HCT116 (cell line): ENCODE measurements around the gene RAB3C. TPM values are rescaled to one million over a fixed set of nuclear protein-coding genes. Genes with fewer than 3 reads are reported as not detected.

Experiments used
- ATAC-seq: fragments of 200-7000 bp; cut with Tn5 transposase; 2 replicates; pipeline ENCODE4 v1.9.1; 2020; ENCODE audit warnings: mild to moderate bottlenecking, moderate library complexity
- BruUV-seq: library from RNA; stranded (reverse); fragments of 400-500 nt; replicated peaks from 2 replicates; lab custom pipeline; 2021; lab: Mats Ljungman, UMichigan
- CTCF ChIA-PET: fragments of 300-600 bp; sonication (Branson Sonifier 250); formaldehyde crosslinking; loops from one replicate; lab custom pipeline; 2021; ENCODE audit warnings: antibody characterized with exemption; lab: Charles Lee
- POLR2A ChIA-PET: fragments of 300-600, 350-600 bp; sonication (Branson Sonifier 250); formaldehyde crosslinking; loops from one replicate; lab custom pipeline; 2021; ENCODE audit warnings: antibody characterized with exemption; lab: Charles Lee
- RAD21 ChIA-PET, 2 experiments: fragments of 300-600 bp; sonication (Branson Sonifier 250); formaldehyde crosslinking; loops; one replicate each; lab custom pipeline; 2023; ENCODE audit warnings: low total read pairs in 2 of 2; ENCODE audit not compliant: uncharacterized antibody in 2 of 2, unreplicated experiment in 2 of 2, low non-redundant PET in 1 of 2; lab: Charles Lee
- DNase-seq: peaks from one replicate; pipeline ENCODE4 v3.0.0-alpha.2; 2010; ENCODE audit warnings: low read depth, low spot score
- H2AFZ ChIP-seq: fragments of 200-600 bp; shearing (Covaris generic), sonication (generic); 2 replicates; pipeline ENCODE4 v1.6.1; 2017; ENCODE audit warnings: low read depth, mixed run types, mixed read lengths, antibody characterized with exemption, low read length; ENCODE audit not compliant: poor library complexity, severe bottlenecking
- H3K27ac ChIP-seq: 2 replicates; pipeline ENCODE4 v1.5.1; 2012; ENCODE audit warnings: low read depth, low read length
- H3K27me3 ChIP-seq: fragments of 200-600 bp; sonication (generic); 2 replicates; pipeline ENCODE4 v1.6.1; 2016; ENCODE audit warnings: mixed run types, low read length, mixed read lengths; ENCODE audit not compliant: insufficient read depth
- H3K36me3 ChIP-seq, 2 experiments: fragments of 200-500 bp in 1 of 2; fragments of 200-600 bp in 1 of 2; sonication (Bioruptor generic) in 1 of 2; sonication (generic) in 1 of 2; 2 replicates each; pipeline versions ENCODE4 v1.5.1 to v1.6.1; 2014 to 2016; ENCODE audit warnings: low read length in 2 of 2, inconsistent platforms in 1 of 2, mixed read lengths in 1 of 2, mixed run types in 1 of 2; ENCODE audit not compliant: insufficient read depth in 2 of 2, control insufficient read depth in 1 of 2
- H3K4me1 ChIP-seq, 2 experiments: fragments of 200-600 bp in 1 of 2; sonication (generic) in 1 of 2; 2 replicates each; pipeline versions ENCODE4 v1.5.1 to v1.6.1; 2012 to 2017; ENCODE audit warnings: low read length in 2 of 2, inconsistent platforms in 1 of 2, mild to moderate bottlenecking in 1 of 2, mixed read lengths in 1 of 2, mixed run types in 1 of 2, moderate library complexity in 1 of 2; ENCODE audit not compliant: insufficient read depth in 2 of 2, control insufficient read depth in 1 of 2
- H3K4me2 ChIP-seq: fragments of 200-600 bp; sonication (generic); 2 replicates; pipeline ENCODE4 v1.6.1; 2017; ENCODE audit warnings: mixed run types, low read length, mixed read lengths
- H3K4me3 ChIP-seq, 2 experiments: fragments of 200-600 bp in 1 of 2; sonication (generic) in 1 of 2; replicated peaks in 1 of 2; 2 replicates each; pipeline ENCODE4 v1.5.1; 2011 to 2016; ENCODE audit warnings: low read length in 2 of 2, control low read depth in 1 of 2, low read depth in 1 of 2, mild to moderate bottlenecking in 1 of 2, mixed read lengths in 1 of 2, mixed run types in 1 of 2
- H3K79me2 ChIP-seq: fragments of 200-600 bp; sonication (generic); 2 replicates; pipeline ENCODE4 v1.6.1; 2017; ENCODE audit warnings: mild to moderate bottlenecking, mixed run types, low read length, moderate library complexity, mixed read lengths; ENCODE audit not compliant: insufficient read depth
- H3K9ac ChIP-seq: fragments of 200-600 bp; sonication (generic); 2 replicates; pipeline ENCODE4 v1.6.1; 2016; ENCODE audit warnings: low read length, mixed read lengths
- H3K9me2 ChIP-seq: fragments of 200-600 bp; sonication (generic), shearing (Covaris generic); 2 replicates; pipeline ENCODE4 v1.6.1; 2017; ENCODE audit warnings: mixed run types, mild to moderate bottlenecking, moderate library complexity; ENCODE audit not compliant: insufficient read depth
- H3K9me3 ChIP-seq, 2 experiments: fragments of 200-500 bp in 1 of 2; fragments of 200-600 bp in 1 of 2; sonication (Bioruptor generic) in 1 of 2; sonication (generic) in 1 of 2; 2 replicates each; pipeline ENCODE4 v1.6.1; 2014 to 2017; ENCODE audit warnings: low read length in 2 of 2, mixed read lengths in 2 of 2, inconsistent platforms in 1 of 2, low read depth in 1 of 2, mild to moderate bottlenecking in 1 of 2, mixed run types in 1 of 2, moderate library complexity in 1 of 2; ENCODE audit not compliant: control insufficient read depth in 1 of 2, insufficient read depth in 1 of 2
- H4K20me1 ChIP-seq: fragments of 200-600 bp; sonication (generic), shearing (Covaris generic); 2 replicates; pipeline ENCODE4 v1.6.1; 2017; ENCODE audit warnings: mixed run types, mild to moderate bottlenecking, moderate library complexity; ENCODE audit not compliant: insufficient read depth
- CBX3 ChIP-seq: IDR thresholded peaks from 2 replicates; pipeline ENCODE4 v1.6.1; 2012; ENCODE audit warnings: low read depth
- ELF1 ChIP-seq: IDR thresholded peaks from 2 replicates; pipeline ENCODE4 v1.6.1; 2012; ENCODE audit warnings: low read depth, borderline replicate concordance
- EZH2 ChIP-seq: fragments of 200-600 bp; sonication (generic); IDR thresholded peaks from 2 replicates; pipeline ENCODE4 v1.6.1; 2017; ENCODE audit warnings: antibody characterized with exemption, mixed run types
- EZH2phosphoT487 ChIP-seq: fragments of 200-600 bp; IDR thresholded peaks from 2 replicates; pipeline ENCODE4 v1.6.1; 2018; ENCODE audit warnings: antibody characterized with exemption, borderline replicate concordance
- FOSL1 ChIP-seq: IDR thresholded peaks from 2 replicates; pipeline ENCODE4 v1.6.1; 2012; ENCODE audit warnings: low read depth
- POLR2A ChIP-seq: IDR thresholded peaks from 2 replicates; pipeline ENCODE4 v1.7.0; 2011; ENCODE audit warnings: borderline replicate concordance; ENCODE audit not compliant: insufficient read depth, insufficient read length; ENCODE audit errors: extremely low read depth
- RAD21 ChIP-seq: IDR thresholded peaks from 2 replicates; pipeline ENCODE4 v1.6.1; 2012; ENCODE audit warnings: low read depth, mild to moderate bottlenecking
- SIN3A ChIP-seq: IDR thresholded peaks from 2 replicates; pipeline ENCODE4 v1.6.1; 2012; ENCODE audit warnings: low read depth
- SP1 ChIP-seq: IDR thresholded peaks from 2 replicates; pipeline ENCODE4 v1.6.1; 2012; ENCODE audit warnings: low read depth
- SRF ChIP-seq: IDR thresholded peaks from 2 replicates; pipeline ENCODE4 v1.6.1; 2012; ENCODE audit warnings: low read depth
- TCF7L2 ChIP-seq: IDR thresholded peaks from 2 replicates; pipeline ENCODE4 v1.7.0; 2011; ENCODE audit warnings: borderline replicate concordance, inconsistent platforms; ENCODE audit not compliant: insufficient read depth, insufficient read length; ENCODE audit errors: extremely low read depth
- YY1 ChIP-seq: IDR thresholded peaks from 2 replicates; pipeline ENCODE4 v1.6.1; 2011; ENCODE audit warnings: low read length, low read depth, moderate library complexity, mild to moderate bottlenecking; ENCODE audit not compliant: insufficient replicate concordance; ENCODE audit errors: extremely low read depth
- ZFX ChIP-seq: fragments of 450-650 bp; IDR thresholded peaks from 2 replicates; pipeline ENCODE4 v1.6.1; 2017
- ZNF274 ChIP-seq: fragments of 200-500 bp; sonication (Bioruptor generic); IDR thresholded peaks from 2 replicates; pipeline ENCODE4 v1.6.1; 2014; ENCODE audit warnings: mild to moderate bottlenecking, low read depth, low read length, inconsistent platforms
- intact Hi-C: fragments of 100-400 bp; cut with micrococcal nuclease; formaldehyde crosslinking; loops from 2 replicates; pipeline ENCODE4 v1.10.0; 2022
- total RNA-seq: library from RNA; stranded (reverse); gene quantifications from one replicate; pipeline ENCODE4 v1.2.1, GENCODE V29; 2021; ENCODE audit not compliant: unreplicated experiment
- TF ChIP-seq, protein P1 (sequence below): IDR thresholded peaks from 2 replicates; pipeline ENCODE4 v1.6.1; 2011; ENCODE audit warnings: mild to moderate bottlenecking, low read length, moderate library complexity; ENCODE audit not compliant: insufficient replicate concordance; ENCODE audit errors: extremely low read depth
- TF ChIP-seq, protein P2 (sequence below): IDR thresholded peaks from 2 replicates; pipeline ENCODE4 v1.6.1; 2012
- TF ChIP-seq, protein P3 (sequence below), 3 experiments: fragments of 200-600 bp in 1 of 3; sonication (generic) in 1 of 3; IDR thresholded peaks in 2 of 3; conservative IDR thresholded peaks in 1 of 3; 2 replicates each; pipeline ENCODE4 v1.5.1; 2012 to 2017; ENCODE audit warnings: low read depth in 2 of 3, low read length in 2 of 3, antibody characterized with exemption in 1 of 3, borderline replicate concordance in 1 of 3, control low read depth in 1 of 3, mild to moderate bottlenecking in 1 of 3, mixed read lengths in 1 of 3, mixed run types in 1 of 3, moderate library complexity in 1 of 3; ENCODE audit not compliant: insufficient read depth in 1 of 3

Gene RAB3C
- total RNA-seq, 1 experiment from 2014 or later: not detected

DNA sequence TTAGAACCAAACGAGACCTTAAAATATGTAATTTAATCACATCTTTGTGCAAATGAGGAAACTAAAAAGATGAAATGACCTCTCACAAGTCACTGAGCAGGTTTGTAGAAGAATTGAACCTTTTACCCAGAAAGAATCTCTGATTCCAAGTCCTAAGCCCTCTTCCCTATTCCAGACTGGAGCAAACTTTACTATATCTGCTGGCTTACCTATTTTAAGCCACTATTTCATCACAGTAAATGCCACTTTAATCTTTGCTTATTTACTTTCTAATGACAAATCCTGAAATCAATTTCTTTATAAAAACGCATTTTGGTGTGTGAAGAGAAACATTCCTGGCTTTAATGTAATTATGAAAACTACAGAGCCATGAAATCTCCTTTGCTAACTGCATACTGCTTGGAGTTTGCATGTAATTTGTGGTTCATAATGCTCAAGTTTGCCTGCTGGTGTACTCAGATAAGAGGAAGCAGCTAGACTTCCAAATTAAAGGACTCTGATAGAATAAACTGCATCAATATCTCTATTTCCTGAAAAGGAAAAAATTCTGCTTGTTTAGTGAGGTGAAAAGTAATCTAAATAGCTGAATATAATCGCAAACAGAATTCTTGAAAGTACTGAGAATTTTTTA is 121.2 kb downstream of the RAB3C start:
- ChIA-PET RAD21 (no interaction called here), POLR2A (no interaction called here), CTCF (no interaction called here)
- Histone ChIP-seq H3K27me3 (0 out of 2 replicates have a peak, but pooled peaks cover 12% of the 10 kb centered on the region), H4K20me1 (no peaks in the 10 kb centered on the region), H2AFZ (no peak overlapping the region), H3K79me2 (no peaks in the 10 kb centered on the region), H3K27ac (no peak overlapping the region), H3K36me3 (no peaks in the 10 kb centered on the region), H3K9me2 (no peaks in the 10 kb centered on the region), H3K4me2 (no peak overlapping the region), H3K4me1 (no peaks in the 10 kb centered on the region), H3K9me3 (no peaks in the 10 kb centered on the region), H3K4me3 (no peak overlapping the region), H3K9ac (no peak overlapping the region)
- DNase-seq (no peak), ATAC-seq (no peak)
- intact Hi-C loops: no loop called here
- BruUV-seq: no TSS peak
- TF ChIP-seq, protein P1, sequence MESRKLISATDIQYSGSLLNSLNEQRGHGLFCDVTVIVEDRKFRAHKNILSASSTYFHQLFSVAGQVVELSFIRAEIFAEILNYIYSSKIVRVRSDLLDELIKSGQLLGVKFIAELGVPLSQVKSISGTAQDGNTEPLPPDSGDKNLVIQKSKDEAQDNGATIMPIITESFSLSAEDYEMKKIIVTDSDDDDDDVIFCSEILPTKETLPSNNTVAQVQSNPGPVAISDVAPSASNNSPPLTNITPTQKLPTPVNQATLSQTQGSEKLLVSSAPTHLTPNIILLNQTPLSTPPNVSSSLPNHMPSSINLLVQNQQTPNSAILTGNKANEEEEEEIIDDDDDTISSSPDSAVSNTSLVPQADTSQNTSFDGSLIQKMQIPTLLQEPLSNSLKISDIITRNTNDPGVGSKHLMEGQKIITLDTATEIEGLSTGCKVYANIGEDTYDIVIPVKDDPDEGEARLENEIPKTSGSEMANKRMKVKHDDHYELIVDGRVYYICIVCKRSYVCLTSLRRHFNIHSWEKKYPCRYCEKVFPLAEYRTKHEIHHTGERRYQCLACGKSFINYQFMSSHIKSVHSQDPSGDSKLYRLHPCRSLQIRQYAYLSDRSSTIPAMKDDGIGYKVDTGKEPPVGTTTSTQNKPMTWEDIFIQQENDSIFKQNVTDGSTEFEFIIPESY: no peak
- TF ChIP-seq FOSL1: no peak

DNA sequence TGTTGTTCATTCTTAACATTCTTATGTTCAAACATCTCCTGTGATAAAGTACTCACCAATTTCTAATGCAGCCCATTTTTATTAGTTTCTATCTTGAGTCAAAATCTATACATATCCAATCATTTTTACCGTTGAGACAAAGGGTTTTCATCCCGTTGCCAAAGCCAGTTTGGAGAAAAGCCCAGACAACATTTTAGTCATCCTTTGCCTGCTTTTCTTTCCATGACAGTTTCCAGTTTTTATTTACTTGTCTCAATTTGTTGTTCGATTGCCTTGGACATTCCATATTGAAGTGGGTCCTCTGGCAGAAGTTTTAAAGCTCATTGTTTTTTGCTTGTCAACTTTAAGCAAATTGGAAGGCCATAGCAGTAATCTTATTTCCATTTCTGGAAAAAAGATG is 123.9 kb downstream of the RAB3C start:
- H3K9ac ChIP-seq: no peak overlapping the region
- no peaks in the 10 kb centered on the region for H3K36me3 ChIP-seq
- BruUV-seq: no TSS peak
- H3K4me1 ChIP-seq: no peaks in the 10 kb centered on the region
- ATAC-seq (no peak), DNase-seq (no peak)
- H3K27me3 ChIP-seq: 0 out of 2 replicates have a peak, but pooled peaks cover 12% of the 10 kb centered on the region
- H2AFZ ChIP-seq: no peak overlapping the region
- POLR2A ChIA-PET: no interaction called here
- no peaks in the 10 kb centered on the region for H3K79me2 ChIP-seq
- no peak overlapping the region for H3K27ac ChIP-seq
- intact Hi-C loops: no loop called here
- H3K9me3 ChIP-seq: no peaks in the 10 kb centered on the region
- H3K9me2 ChIP-seq: no peaks in the 10 kb centered on the region
- no peaks in the 10 kb centered on the region for H4K20me1 ChIP-seq
- no peak overlapping the region for H3K4me3 ChIP-seq
- RAD21 ChIA-PET: no interaction called here
- CTCF ChIA-PET: no interaction called here
- no peak overlapping the region for H3K4me2 ChIP-seq
- TF ChIP-seq, protein P2, sequence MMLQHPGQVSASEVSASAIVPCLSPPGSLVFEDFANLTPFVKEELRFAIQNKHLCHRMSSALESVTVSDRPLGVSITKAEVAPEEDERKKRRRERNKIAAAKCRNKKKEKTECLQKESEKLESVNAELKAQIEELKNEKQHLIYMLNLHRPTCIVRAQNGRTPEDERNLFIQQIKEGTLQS: no peak
- TF ChIP-seq POLR2A (no peak), SP1 (no peak), EZH2 (no peak), ZFX (no peak), FOSL1 (no peak), EZH2phosphoT487 (no peak), SIN3A (no peak), CBX3 (no peak), ELF1 (no peak), ZNF274 (no peak), RAD21 (no peak), SRF (no peak), YY1 (no peak), TCF7L2 (no peak)
- TF ChIP-seq, protein P3, sequence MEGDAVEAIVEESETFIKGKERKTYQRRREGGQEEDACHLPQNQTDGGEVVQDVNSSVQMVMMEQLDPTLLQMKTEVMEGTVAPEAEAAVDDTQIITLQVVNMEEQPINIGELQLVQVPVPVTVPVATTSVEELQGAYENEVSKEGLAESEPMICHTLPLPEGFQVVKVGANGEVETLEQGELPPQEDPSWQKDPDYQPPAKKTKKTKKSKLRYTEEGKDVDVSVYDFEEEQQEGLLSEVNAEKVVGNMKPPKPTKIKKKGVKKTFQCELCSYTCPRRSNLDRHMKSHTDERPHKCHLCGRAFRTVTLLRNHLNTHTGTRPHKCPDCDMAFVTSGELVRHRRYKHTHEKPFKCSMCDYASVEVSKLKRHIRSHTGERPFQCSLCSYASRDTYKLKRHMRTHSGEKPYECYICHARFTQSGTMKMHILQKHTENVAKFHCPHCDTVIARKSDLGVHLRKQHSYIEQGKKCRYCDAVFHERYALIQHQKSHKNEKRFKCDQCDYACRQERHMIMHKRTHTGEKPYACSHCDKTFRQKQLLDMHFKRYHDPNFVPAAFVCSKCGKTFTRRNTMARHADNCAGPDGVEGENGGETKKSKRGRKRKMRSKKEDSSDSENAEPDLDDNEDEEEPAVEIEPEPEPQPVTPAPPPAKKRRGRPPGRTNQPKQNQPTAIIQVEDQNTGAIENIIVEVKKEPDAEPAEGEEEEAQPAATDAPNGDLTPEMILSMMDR (IDR thresholded peaks at IDR 0.05 in 2 of 3, conservative IDR thresholded peaks at IDR 0.05 in 1 of 3; ENCODE audit: borderline replicate concordance in 1 of 3, insufficient read depth in 1 of 3, low read depth in 2 of 3, low read length in 2 of 3): no peak
